Loucy (cell line): Measurements from ENCODE around the gene SLC39A11.

Experiments used
- EZH2phosphoT487 ChIP-seq: fragments of 200-600 bp; IDR thresholded peaks from 2 replicates; pipeline ENCODE4 v1.6.1; 2018; ENCODE audit warnings: antibody characterized with exemption, mild to moderate bottlenecking, moderate library complexity, borderline replicate concordance
- TF ChIP-seq, protein P1 (sequence below): fragments of 200-600 bp; sonication (generic); conservative IDR thresholded peaks from 2 replicates; pipeline ENCODE4 v1.5.1; 2014; ENCODE audit warnings: mild to moderate bottlenecking, antibody characterized with exemption, low read length

DNA sequence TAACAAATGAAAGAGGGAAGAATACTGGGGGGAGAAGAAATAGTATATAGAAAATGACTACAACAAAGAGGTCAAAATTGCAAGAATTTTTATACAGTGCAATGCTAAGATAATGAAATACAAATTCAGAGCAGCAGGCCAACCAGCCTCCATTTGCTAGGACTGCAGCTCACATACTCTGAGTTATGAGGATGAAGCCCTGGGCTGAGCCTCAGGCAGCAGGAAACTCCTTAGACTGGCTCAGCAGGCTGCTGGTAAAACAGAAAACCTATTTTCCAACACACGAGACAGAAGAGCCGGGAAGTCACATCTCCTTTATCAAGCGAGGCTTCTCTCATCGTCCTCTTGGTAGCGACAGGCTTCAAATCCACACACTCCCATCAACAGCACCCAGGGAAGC is 296.5 kb downstream of the SLC39A11 start:
- TF ChIP-seq, protein P1, sequence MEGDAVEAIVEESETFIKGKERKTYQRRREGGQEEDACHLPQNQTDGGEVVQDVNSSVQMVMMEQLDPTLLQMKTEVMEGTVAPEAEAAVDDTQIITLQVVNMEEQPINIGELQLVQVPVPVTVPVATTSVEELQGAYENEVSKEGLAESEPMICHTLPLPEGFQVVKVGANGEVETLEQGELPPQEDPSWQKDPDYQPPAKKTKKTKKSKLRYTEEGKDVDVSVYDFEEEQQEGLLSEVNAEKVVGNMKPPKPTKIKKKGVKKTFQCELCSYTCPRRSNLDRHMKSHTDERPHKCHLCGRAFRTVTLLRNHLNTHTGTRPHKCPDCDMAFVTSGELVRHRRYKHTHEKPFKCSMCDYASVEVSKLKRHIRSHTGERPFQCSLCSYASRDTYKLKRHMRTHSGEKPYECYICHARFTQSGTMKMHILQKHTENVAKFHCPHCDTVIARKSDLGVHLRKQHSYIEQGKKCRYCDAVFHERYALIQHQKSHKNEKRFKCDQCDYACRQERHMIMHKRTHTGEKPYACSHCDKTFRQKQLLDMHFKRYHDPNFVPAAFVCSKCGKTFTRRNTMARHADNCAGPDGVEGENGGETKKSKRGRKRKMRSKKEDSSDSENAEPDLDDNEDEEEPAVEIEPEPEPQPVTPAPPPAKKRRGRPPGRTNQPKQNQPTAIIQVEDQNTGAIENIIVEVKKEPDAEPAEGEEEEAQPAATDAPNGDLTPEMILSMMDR: no peak
- no peak for TF ChIP-seq EZH2phosphoT487
